Stimulated activated CD4-positive, alpha-beta T cell treated with anti-CD3 and anti-CD28 coated beads, Interleukin-12 subunit alpha, Interleukin-12 subunit beta, amount 100 ng/mL, for 48 hours (primary cell): ENCODE data around the gene TGFBI.

Experiments used
- DNase-seq, 3 donors: peaks; one replicate each; pipeline ENCODE4 v3.0.0-alpha.2; 2020; ENCODE audit warnings: low read depth in 2 of 3, low spot score in 1 of 3

The TGFBI gene

GRCh38 chr5:136028782-136029742 is at the start of gene TGFBI:
Gene TGFBI (plus strand): TSS chr5:136028988. CDS start chr5:136029056, 68 bp downstream.
- DNase-seq, result no peak

GRCh38 chr5:135978993-135979392 is 49.8 kb upstream of the TGFBI start:
- no peak for DNase-seq

- DNase-seq, result no peak
Observed at GRCh38 chr5:135979510-135979909, 49.3 kb upstream of the TGFBI start.

- DNase-seq, result no peak
Observed at GRCh38 chr5:135980620-135981019, 48.2 kb upstream of the TGFBI start.

- DNase-seq, result no peak
Observed at GRCh38 chr5:135985951-135986350, 42.8 kb upstream of the TGFBI start.

GRCh38 chr5:135986401-135986800 is 42.4 kb upstream of the TGFBI start:
- DNase-seq, result no peak

- no peak for DNase-seq
Observed at GRCh38 chr5:135986891-135987401, 41.8 kb upstream of the TGFBI start.

GRCh38 chr5:135988546-135988945 is 40.2 kb upstream of the TGFBI start:
- no peak for DNase-seq

- DNase-seq, result no peak
Observed at GRCh38 chr5:135989686-135990085, 39.1 kb upstream of the TGFBI start.

GRCh38 chr5:135990528-135991255 is 38.1 kb upstream of the TGFBI start:
- no peak for DNase-seq

GRCh38 chr5:135991429-135991828 is 37.4 kb upstream of the TGFBI start:
- DNase-seq, result no peak

GRCh38 chr5:135993335-135993879 is 35.4 kb upstream of the TGFBI start:
- DNase-seq, result no peak

- DNase-seq, result no peak
Observed at GRCh38 chr5:135993880-135994636, 34.7 kb upstream of the TGFBI start.

GRCh38 chr5:135995976-135996375 is 32.8 kb upstream of the TGFBI start:
- no peak for DNase-seq

GRCh38 chr5:135996611-135997010 is 32.2 kb upstream of the TGFBI start:
- no peak for DNase-seq

- no peak for DNase-seq
Observed at GRCh38 chr5:135997673-135998335, 31.0 kb upstream of the TGFBI start.

- no peak for DNase-seq
Observed at GRCh38 chr5:135998889-135999288, 29.9 kb upstream of the TGFBI start.

GRCh38 chr5:135999406-136000139 is 29.2 kb upstream of the TGFBI start:
- DNase-seq, result no peak

- no peak for DNase-seq
Observed at GRCh38 chr5:136000147-136000546, 28.6 kb upstream of the TGFBI start.

- no peak for DNase-seq
Observed at GRCh38 chr5:136000932-136001331, 27.9 kb upstream of the TGFBI start.
